HCT116 (cell line): ENCODE results near the gene NDUFB8. TPM values are rescaled to one million over a fixed set of nuclear protein-coding genes. Genes with fewer than 3 reads are reported as not detected.

Source experiments
- ATAC-seq: fragments of 200-7000 bp; cut with Tn5 transposase; 2 replicates; pipeline ENCODE4 v1.9.1; 2020; ENCODE audit warnings: mild to moderate bottlenecking, moderate library complexity
- BruUV-seq: library from RNA; stranded (reverse); fragments of 400-500 nt; replicated peaks from 2 replicates; lab custom pipeline; 2021; lab: Mats Ljungman, UMichigan
- CTCF ChIA-PET: fragments of 300-600 bp; sonication (Branson Sonifier 250); formaldehyde crosslinking; loops from one replicate; lab custom pipeline; 2021; ENCODE audit warnings: antibody characterized with exemption; lab: Charles Lee
- POLR2A ChIA-PET: fragments of 300-600, 350-600 bp; sonication (Branson Sonifier 250); formaldehyde crosslinking; loops from one replicate; lab custom pipeline; 2021; ENCODE audit warnings: antibody characterized with exemption; lab: Charles Lee
- RAD21 ChIA-PET, 2 experiments: fragments of 300-600 bp; sonication (Branson Sonifier 250); formaldehyde crosslinking; loops; one replicate each; lab custom pipeline; 2023; ENCODE audit warnings: low total read pairs in 2 of 2; ENCODE audit not compliant: uncharacterized antibody in 2 of 2, unreplicated experiment in 2 of 2, low non-redundant PET in 1 of 2; lab: Charles Lee
- DNase-seq: peaks from one replicate; pipeline ENCODE4 v3.0.0-alpha.2; 2010; ENCODE audit warnings: low read depth, low spot score
- H2AFZ ChIP-seq: fragments of 200-600 bp; shearing (Covaris generic), sonication (generic); 2 replicates; pipeline ENCODE4 v1.6.1; 2017; ENCODE audit warnings: low read depth, mixed run types, mixed read lengths, antibody characterized with exemption, low read length; ENCODE audit not compliant: poor library complexity, severe bottlenecking
- H3K27ac ChIP-seq: 2 replicates; pipeline ENCODE4 v1.5.1; 2012; ENCODE audit warnings: low read depth, low read length
- H3K27me3 ChIP-seq: fragments of 200-600 bp; sonication (generic); 2 replicates; pipeline ENCODE4 v1.6.1; 2016; ENCODE audit warnings: mixed run types, low read length, mixed read lengths; ENCODE audit not compliant: insufficient read depth
- H3K36me3 ChIP-seq, 2 experiments: fragments of 200-500 bp in 1 of 2; fragments of 200-600 bp in 1 of 2; sonication (Bioruptor generic) in 1 of 2; sonication (generic) in 1 of 2; 2 replicates each; pipeline versions ENCODE4 v1.5.1 to v1.6.1; 2014 to 2016; ENCODE audit warnings: low read length in 2 of 2, inconsistent platforms in 1 of 2, mixed read lengths in 1 of 2, mixed run types in 1 of 2; ENCODE audit not compliant: insufficient read depth in 2 of 2, control insufficient read depth in 1 of 2
- H3K4me1 ChIP-seq, 2 experiments: fragments of 200-600 bp in 1 of 2; sonication (generic) in 1 of 2; 2 replicates each; pipeline versions ENCODE4 v1.5.1 to v1.6.1; 2012 to 2017; ENCODE audit warnings: low read length in 2 of 2, inconsistent platforms in 1 of 2, mild to moderate bottlenecking in 1 of 2, mixed read lengths in 1 of 2, mixed run types in 1 of 2, moderate library complexity in 1 of 2; ENCODE audit not compliant: insufficient read depth in 2 of 2, control insufficient read depth in 1 of 2
- H3K4me2 ChIP-seq: fragments of 200-600 bp; sonication (generic); 2 replicates; pipeline ENCODE4 v1.6.1; 2017; ENCODE audit warnings: mixed run types, low read length, mixed read lengths
- H3K4me3 ChIP-seq, 2 experiments: fragments of 200-600 bp in 1 of 2; sonication (generic) in 1 of 2; replicated peaks in 1 of 2; 2 replicates each; pipeline ENCODE4 v1.5.1; 2011 to 2016; ENCODE audit warnings: low read length in 2 of 2, control low read depth in 1 of 2, low read depth in 1 of 2, mild to moderate bottlenecking in 1 of 2, mixed read lengths in 1 of 2, mixed run types in 1 of 2
- H3K79me2 ChIP-seq: fragments of 200-600 bp; sonication (generic); 2 replicates; pipeline ENCODE4 v1.6.1; 2017; ENCODE audit warnings: mild to moderate bottlenecking, mixed run types, low read length, moderate library complexity, mixed read lengths; ENCODE audit not compliant: insufficient read depth
- H3K9ac ChIP-seq: fragments of 200-600 bp; sonication (generic); 2 replicates; pipeline ENCODE4 v1.6.1; 2016; ENCODE audit warnings: low read length, mixed read lengths
- H3K9me2 ChIP-seq: fragments of 200-600 bp; sonication (generic), shearing (Covaris generic); 2 replicates; pipeline ENCODE4 v1.6.1; 2017; ENCODE audit warnings: mixed run types, mild to moderate bottlenecking, moderate library complexity; ENCODE audit not compliant: insufficient read depth
- H3K9me3 ChIP-seq, 2 experiments: fragments of 200-500 bp in 1 of 2; fragments of 200-600 bp in 1 of 2; sonication (Bioruptor generic) in 1 of 2; sonication (generic) in 1 of 2; 2 replicates each; pipeline ENCODE4 v1.6.1; 2014 to 2017; ENCODE audit warnings: low read length in 2 of 2, mixed read lengths in 2 of 2, inconsistent platforms in 1 of 2, low read depth in 1 of 2, mild to moderate bottlenecking in 1 of 2, mixed run types in 1 of 2, moderate library complexity in 1 of 2; ENCODE audit not compliant: control insufficient read depth in 1 of 2, insufficient read depth in 1 of 2
- H4K20me1 ChIP-seq: fragments of 200-600 bp; sonication (generic), shearing (Covaris generic); 2 replicates; pipeline ENCODE4 v1.6.1; 2017; ENCODE audit warnings: mixed run types, mild to moderate bottlenecking, moderate library complexity; ENCODE audit not compliant: insufficient read depth
- CBX3 ChIP-seq: IDR thresholded peaks from 2 replicates; pipeline ENCODE4 v1.6.1; 2012; ENCODE audit warnings: low read depth
- CEBPB ChIP-seq: IDR thresholded peaks from 2 replicates; pipeline ENCODE4 v1.6.1; 2012; ENCODE audit warnings: low read depth
- EZH2phosphoT487 ChIP-seq: fragments of 200-600 bp; IDR thresholded peaks from 2 replicates; pipeline ENCODE4 v1.6.1; 2018; ENCODE audit warnings: antibody characterized with exemption, borderline replicate concordance
- FOSL1 ChIP-seq: IDR thresholded peaks from 2 replicates; pipeline ENCODE4 v1.6.1; 2012; ENCODE audit warnings: low read depth
- JUND ChIP-seq: IDR thresholded peaks from 2 replicates; pipeline ENCODE4 v1.6.1; 2012
- POLR2A ChIP-seq: IDR thresholded peaks from 2 replicates; pipeline ENCODE4 v1.7.0; 2011; ENCODE audit warnings: borderline replicate concordance; ENCODE audit not compliant: insufficient read depth, insufficient read length; ENCODE audit errors: extremely low read depth
- POLR2AphosphoS5 ChIP-seq: IDR thresholded peaks from 2 replicates; pipeline ENCODE4 v1.6.1; 2011; ENCODE audit warnings: mild to moderate bottlenecking, low read depth, low read length, moderate library complexity
- RAD21 ChIP-seq: IDR thresholded peaks from 2 replicates; pipeline ENCODE4 v1.6.1; 2012; ENCODE audit warnings: low read depth, mild to moderate bottlenecking
- SIN3A ChIP-seq: IDR thresholded peaks from 2 replicates; pipeline ENCODE4 v1.6.1; 2012; ENCODE audit warnings: low read depth
- SRF ChIP-seq: IDR thresholded peaks from 2 replicates; pipeline ENCODE4 v1.6.1; 2012; ENCODE audit warnings: low read depth
- YY1 ChIP-seq: IDR thresholded peaks from 2 replicates; pipeline ENCODE4 v1.6.1; 2011; ENCODE audit warnings: low read length, low read depth, moderate library complexity, mild to moderate bottlenecking; ENCODE audit not compliant: insufficient replicate concordance; ENCODE audit errors: extremely low read depth
- ZFX ChIP-seq: fragments of 450-650 bp; IDR thresholded peaks from 2 replicates; pipeline ENCODE4 v1.6.1; 2017
- intact Hi-C: fragments of 100-400 bp; cut with micrococcal nuclease; formaldehyde crosslinking; loops from 2 replicates; pipeline ENCODE4 v1.10.0; 2022
- total RNA-seq: library from RNA; stranded (reverse); gene quantifications from one replicate; pipeline ENCODE4 v1.2.1, GENCODE V29; 2021; ENCODE audit not compliant: unreplicated experiment
- TF ChIP-seq, protein P1 (sequence below), 3 experiments: fragments of 200-600 bp in 1 of 3; sonication (generic) in 1 of 3; IDR thresholded peaks in 2 of 3; conservative IDR thresholded peaks in 1 of 3; 2 replicates each; pipeline ENCODE4 v1.5.1; 2012 to 2017; ENCODE audit warnings: low read depth in 2 of 3, low read length in 2 of 3, antibody characterized with exemption in 1 of 3, borderline replicate concordance in 1 of 3, control low read depth in 1 of 3, mild to moderate bottlenecking in 1 of 3, mixed read lengths in 1 of 3, mixed run types in 1 of 3, moderate library complexity in 1 of 3; ENCODE audit not compliant: insufficient read depth in 1 of 3
- TF ChIP-seq, protein P2 (sequence below): IDR thresholded peaks from 2 replicates; pipeline ENCODE4 v1.6.1; 2011; ENCODE audit warnings: mild to moderate bottlenecking, low read length, moderate library complexity; ENCODE audit not compliant: insufficient replicate concordance; ENCODE audit errors: extremely low read depth

The NDUFB8 gene
- total RNA-seq, 1 experiment from 2014 or later = 243 TPM

DNA sequence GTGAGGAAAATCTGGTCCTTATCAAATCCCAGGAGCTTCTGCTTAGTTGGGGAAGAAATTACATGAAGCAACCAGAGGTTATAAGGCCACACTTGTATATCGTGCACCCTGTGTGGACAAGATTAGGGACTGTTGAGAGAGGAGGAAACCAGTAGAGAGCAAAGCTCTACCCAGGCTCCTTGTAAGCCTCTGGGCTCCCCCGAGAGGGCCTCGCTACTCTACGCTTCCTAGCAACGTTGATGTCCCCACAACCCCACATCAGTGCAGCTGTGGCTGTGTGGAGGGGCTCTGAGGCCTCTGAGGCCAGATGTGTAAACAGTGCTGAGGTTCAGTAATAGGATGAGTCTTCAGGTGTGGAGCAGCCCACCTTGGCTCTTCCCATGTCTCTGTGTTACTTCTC lies 22.1 kb upstream of the NDUFB8 start:
- Histone ChIP-seq H2AFZ (no peak overlapping the region), H3K9me2 (no peaks in the 10 kb centered on the region), H3K36me3 (peaks cover 41 to 46% of the 10 kb centered on the region in 2 experiments), H3K9ac (no peak overlapping the region), H3K9me3 (no peaks in the 10 kb centered on the region), H3K4me3 (no peak overlapping the region), H3K79me2 (no peaks in the 10 kb centered on the region), H3K27me3 (no peaks in the 10 kb centered on the region), H3K4me2 (no peak overlapping the region), H4K20me1 (no peaks in the 10 kb centered on the region), H3K27ac (no peak overlapping the region), H3K4me1 (no peaks in the 10 kb centered on the region)
- CTCF ChIA-PET = interaction anchor here (1.0 kb wide), 1 partner anchor 327 kb away, joined by 3 read pairs; no protein-coding TSS in a partner anchor
- RAD21 ChIA-PET = no interaction called here
- ATAC-seq (no peak; the same call in 1 of the 2 replicates), DNase-seq (no peak)
- POLR2A ChIA-PET = no interaction called here
- TF ChIP-seq JUND = no peak
- no peak for TF ChIP-seq CEBPB
- no peak for TF ChIP-seq ZFX
- no peak for TF ChIP-seq SRF
- TF ChIP-seq, protein P1, sequence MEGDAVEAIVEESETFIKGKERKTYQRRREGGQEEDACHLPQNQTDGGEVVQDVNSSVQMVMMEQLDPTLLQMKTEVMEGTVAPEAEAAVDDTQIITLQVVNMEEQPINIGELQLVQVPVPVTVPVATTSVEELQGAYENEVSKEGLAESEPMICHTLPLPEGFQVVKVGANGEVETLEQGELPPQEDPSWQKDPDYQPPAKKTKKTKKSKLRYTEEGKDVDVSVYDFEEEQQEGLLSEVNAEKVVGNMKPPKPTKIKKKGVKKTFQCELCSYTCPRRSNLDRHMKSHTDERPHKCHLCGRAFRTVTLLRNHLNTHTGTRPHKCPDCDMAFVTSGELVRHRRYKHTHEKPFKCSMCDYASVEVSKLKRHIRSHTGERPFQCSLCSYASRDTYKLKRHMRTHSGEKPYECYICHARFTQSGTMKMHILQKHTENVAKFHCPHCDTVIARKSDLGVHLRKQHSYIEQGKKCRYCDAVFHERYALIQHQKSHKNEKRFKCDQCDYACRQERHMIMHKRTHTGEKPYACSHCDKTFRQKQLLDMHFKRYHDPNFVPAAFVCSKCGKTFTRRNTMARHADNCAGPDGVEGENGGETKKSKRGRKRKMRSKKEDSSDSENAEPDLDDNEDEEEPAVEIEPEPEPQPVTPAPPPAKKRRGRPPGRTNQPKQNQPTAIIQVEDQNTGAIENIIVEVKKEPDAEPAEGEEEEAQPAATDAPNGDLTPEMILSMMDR (IDR thresholded peaks at IDR 0.05 in 2 of 3, conservative IDR thresholded peaks at IDR 0.05 in 1 of 3; ENCODE audit: borderline replicate concordance in 1 of 3, insufficient read depth in 1 of 3, low read depth in 2 of 3, low read length in 2 of 3) = no peak
- TF ChIP-seq FOSL1 = no peak
- intact Hi-C loops = no loop called here
- BruUV-seq = no TSS peak

DNA sequence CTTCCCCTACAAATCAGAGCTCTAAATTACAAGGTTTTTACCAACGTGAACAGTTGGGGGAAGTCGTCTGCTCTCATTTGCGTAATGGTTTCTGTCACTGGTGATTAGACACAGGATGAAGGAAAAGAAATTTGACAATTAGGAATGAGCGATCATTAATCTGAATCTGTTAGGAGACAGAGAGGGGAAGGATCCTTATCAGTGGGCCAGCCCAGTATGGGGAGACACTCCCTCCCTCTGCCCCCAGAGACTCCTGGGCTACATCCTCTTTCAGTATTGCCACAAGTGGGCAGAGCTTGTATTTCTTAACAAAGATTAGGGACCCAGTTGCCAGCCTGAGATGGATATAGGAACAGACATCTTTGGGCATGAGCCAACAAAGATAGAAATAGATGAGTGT lies 21.5 kb upstream of the NDUFB8 start:
- no peaks in the 10 kb centered on the region for H3K27me3 ChIP-seq
- no peak for DNase-seq
- no peaks in the 10 kb centered on the region for H3K9me3 ChIP-seq
- H3K4me1 ChIP-seq = no peaks in the 10 kb centered on the region
- no peak overlapping the region for H2AFZ ChIP-seq
- no peaks in the 10 kb centered on the region for H4K20me1 ChIP-seq
- H3K79me2 ChIP-seq = no peaks in the 10 kb centered on the region
- CTCF ChIA-PET = interaction anchor here (1.4 kb wide), 1 partner anchor 16 kb away, joined by 3 read pairs; the partner anchor contains the start of gene HIF1AN
- no TSS peak for BruUV-seq
- no peak overlapping the region for H3K27ac ChIP-seq
- H3K4me2 ChIP-seq = no peak overlapping the region
- no peaks in the 10 kb centered on the region for H3K9me2 ChIP-seq
- RAD21 ChIA-PET = no interaction called here
- no peak overlapping the region for H3K4me3 ChIP-seq
- intact Hi-C loops = no loop called here
- POLR2A ChIA-PET = no interaction called here
- ATAC-seq = no peak
- no peak overlapping the region for H3K9ac ChIP-seq
- H3K36me3 ChIP-seq = peaks cover 41 to 47% of the 10 kb centered on the region in 2 experiments
- no peak for TF ChIP-seq JUND
- TF ChIP-seq YY1 = no peak
- TF ChIP-seq POLR2AphosphoS5 = no peak
- TF ChIP-seq CBX3 = no peak
- no peak for TF ChIP-seq RAD21
- no peak for TF ChIP-seq CEBPB
- TF ChIP-seq, protein P2, sequence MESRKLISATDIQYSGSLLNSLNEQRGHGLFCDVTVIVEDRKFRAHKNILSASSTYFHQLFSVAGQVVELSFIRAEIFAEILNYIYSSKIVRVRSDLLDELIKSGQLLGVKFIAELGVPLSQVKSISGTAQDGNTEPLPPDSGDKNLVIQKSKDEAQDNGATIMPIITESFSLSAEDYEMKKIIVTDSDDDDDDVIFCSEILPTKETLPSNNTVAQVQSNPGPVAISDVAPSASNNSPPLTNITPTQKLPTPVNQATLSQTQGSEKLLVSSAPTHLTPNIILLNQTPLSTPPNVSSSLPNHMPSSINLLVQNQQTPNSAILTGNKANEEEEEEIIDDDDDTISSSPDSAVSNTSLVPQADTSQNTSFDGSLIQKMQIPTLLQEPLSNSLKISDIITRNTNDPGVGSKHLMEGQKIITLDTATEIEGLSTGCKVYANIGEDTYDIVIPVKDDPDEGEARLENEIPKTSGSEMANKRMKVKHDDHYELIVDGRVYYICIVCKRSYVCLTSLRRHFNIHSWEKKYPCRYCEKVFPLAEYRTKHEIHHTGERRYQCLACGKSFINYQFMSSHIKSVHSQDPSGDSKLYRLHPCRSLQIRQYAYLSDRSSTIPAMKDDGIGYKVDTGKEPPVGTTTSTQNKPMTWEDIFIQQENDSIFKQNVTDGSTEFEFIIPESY = no peak
- no peak for TF ChIP-seq POLR2A
- TF ChIP-seq, protein P1 (IDR thresholded peaks at IDR 0.05 in 2 of 3, conservative IDR thresholded peaks at IDR 0.05 in 1 of 3; ENCODE audit: borderline replicate concordance in 1 of 3, insufficient read depth in 1 of 3, low read depth in 2 of 3, low read length in 2 of 3) = no peak
- no peak for TF ChIP-seq EZH2phosphoT487
- no peak for TF ChIP-seq SIN3A
- no peak for TF ChIP-seq ZFX
